Mucosa of descending colon (tissue), 3 donors: ENCODE results near the gene BMP5. TPM values are rescaled to one million over a fixed set of nuclear protein-coding genes. Genes with fewer than 3 reads are reported as not detected.

ENCODE experiments used
- ATAC-seq: fragments of 200-7000 bp; cut with Tn5 transposase; one replicate; pipeline ENCODE4 v1.9.1; 2020; ENCODE audit warnings: mild to moderate bottlenecking, moderate library complexity
- DNase-seq, 3 donors: peaks; one replicate each; pipeline ENCODE4 v3.0.0-alpha.2; 2020
- H3K36me3 ChIP-seq: fragments of 200-600 bp; one replicate; pipeline ENCODE4 v1.8.0; 2021; ENCODE audit warnings: low read depth, mild to moderate bottlenecking
- H3K4me1 ChIP-seq: fragments of 200-600 bp; one replicate; pipeline ENCODE4 v1.8.0; 2021; ENCODE audit warnings: low read depth, mild to moderate bottlenecking
- H3K4me3 ChIP-seq: fragments of 200-600 bp; one replicate; pipeline ENCODE4 v1.8.0; 2021; ENCODE audit warnings: mild to moderate bottlenecking
- H3K9me3 ChIP-seq: fragments of 200-600 bp; one replicate; pipeline ENCODE4 v1.8.0; 2021; ENCODE audit warnings: mild to moderate bottlenecking
- CTCF ChIP-seq: fragments of 200-600 bp; IDR thresholded peaks from one replicate; pipeline ENCODE4 v1.8.0; 2022; ENCODE audit warnings: antibody characterized with exemption, mild to moderate bottlenecking
- intact Hi-C, 2 donors: fragments of 100-400 bp; cut with DNase I in 1 of 2; cut with micrococcal nuclease in 1 of 2; formaldehyde crosslinking; loops; one replicate each; pipeline versions ENCODE4 v1.11.0 to v1.11.1; 2022; cut with DNase I, micrococcal nuclease
- total RNA-seq, 3 donors: library from RNA; stranded (reverse); fragmentation: NEBNext Ultra II Directional in 2 of 3; extraction: Animal tissue kit (Norgen Biotek cat#: 25700) in 2 of 3; gene quantifications; one replicate each; pipeline versions ENCODE4 v1.2.1 to v1.2.4, GENCODE V29; 2021 to 2023
- donor health status: DM: no; HTN: no; CAD: no; lungs with moderate emphysema.
- donor health status: DM: no; HTN: no; CAD: no.
- donor health status: DM: no; HTN: yes; CAD: no.

Gene BMP5
- total RNA-seq, 3 donors from 2014 or later = 1.6 to 3.4 (median 3.3) TPM

GRCh38 chr6:55898342-55898741 lies 23.0 kb upstream of the BMP5 start:
- H3K36me3 ChIP-seq = no peaks in the 10 kb centered on the region
- no peaks in the 10 kb centered on the region for H3K4me1 ChIP-seq
- DNase-seq = no peak
- no peak for TF ChIP-seq CTCF
- H3K9me3 ChIP-seq = no peaks in the 10 kb centered on the region
- intact Hi-C loops = no loop called here
- no peak overlapping the region for H3K4me3 ChIP-seq
- no peak for ATAC-seq

GRCh38 chr6:55897346-55897745 lies 22.0 kb upstream of the BMP5 start:
- no peaks in the 10 kb centered on the region for H3K36me3 ChIP-seq
- no peak for TF ChIP-seq CTCF
- ATAC-seq = no peak
- no peak overlapping the region for H3K4me3 ChIP-seq
- no peaks in the 10 kb centered on the region for H3K4me1 ChIP-seq
- intact Hi-C loops = no loop called here
- no peak for DNase-seq
- H3K9me3 ChIP-seq = no peaks in the 10 kb centered on the region

GRCh38 chr6:55895972-55896730 lies 20.8 kb upstream of the BMP5 start:
- Histone ChIP-seq H3K4me1 (no peaks in the 10 kb centered on the region), H3K4me3 (no peak overlapping the region), H3K9me3 (no peaks in the 10 kb centered on the region), H3K36me3 (no peaks in the 10 kb centered on the region)
- DNase-seq (no peak), ATAC-seq (no peak)
- TF ChIP-seq CTCF = no peak
- intact Hi-C loops = no loop called here

GRCh38 chr6:55892749-55893357 lies 17.5 kb upstream of the BMP5 start:
- no peaks in the 10 kb centered on the region for H3K4me1 ChIP-seq
- no peaks in the 10 kb centered on the region for H3K9me3 ChIP-seq
- no peak for TF ChIP-seq CTCF
- intact Hi-C loops = no loop called here
- H3K36me3 ChIP-seq = no peaks in the 10 kb centered on the region
- no peak for DNase-seq
- H3K4me3 ChIP-seq = no peak overlapping the region
- no peak for ATAC-seq

GRCh38 chr6:55888917-55889316 lies 13.5 kb upstream of the BMP5 start:
- Histone ChIP-seq H3K36me3 (no peaks in the 10 kb centered on the region), H3K9me3 (no peaks in the 10 kb centered on the region), H3K4me1 (no peaks in the 10 kb centered on the region), H3K4me3 (no peak overlapping the region)
- no peak for TF ChIP-seq CTCF
- intact Hi-C loops = loop anchor here in 1 of 2 donors (10.0 kb wide), 1 partner anchor 434 kb away; no protein-coding TSS in a partner anchor
- no peak for ATAC-seq
- DNase-seq = no peak
